RWPE1 (cell line): Measurements from ENCODE around the gene COL27A1.

Source experiments
- CTCF ChIA-PET: fragments of 350-600 bp; sonication (Branson Sonifier 250); formaldehyde crosslinking; extraction: SDS; loops from one replicate; lab custom pipeline; 2021; lab: Yijun Ruan, JAX
- POLR2A ChIA-PET: fragments of 400-600 bp; formaldehyde crosslinking; extraction: SDS; loops from one replicate; lab custom pipeline; 2020; ENCODE audit warnings: antibody characterized with exemption; ENCODE audit not compliant: low non-redundant PET; lab: Yijun Ruan, JAX
- DNase-seq: peaks from one replicate; pipeline ENCODE4 v3.0.0; 2012; ENCODE audit warnings: low spot score
- H3K27ac ChIP-seq: fragments of 450-650 bp; 2 replicates; pipeline ENCODE4 v1.5.1; 2017
- CTCF ChIP-seq: fragments of 450-650 bp; conservative IDR thresholded peaks from 2 replicates; pipeline ENCODE4 v1.5.1; 2017; ENCODE audit warnings: low read depth, mild to moderate bottlenecking

COL27A1 gene

GRCh38 chr9:114112325-114112724 is 43.0 kb upstream of the COL27A1 start:
- no peak overlapping the region for H3K27ac ChIP-seq
- ChIA-PET CTCF (interaction anchor here (1.6 to 4.5 kb wide), 2 partner anchors 30 to 178 kb away, joined by 4 to 25 read pairs; no protein-coding TSS in a partner anchor), POLR2A (no interaction called here)
- no peak for TF ChIP-seq CTCF
- no peak for DNase-seq

- POLR2A ChIA-PET = no interaction called here
- CTCF ChIA-PET = interaction anchor here (1.6 to 4.5 kb wide), 2 partner anchors 30 to 178 kb away, joined by 4 to 25 read pairs; no protein-coding TSS in a partner anchor
- DNase-seq = no peak
- no peak overlapping the region for H3K27ac ChIP-seq
- TF ChIP-seq CTCF = no peak
These were observed 42.4 kb upstream of the COL27A1 start for GRCh38 chr9:114112778-114113584.

GRCh38 chr9:114114364-114114763 is 41.0 kb upstream of the COL27A1 start:
- ChIA-PET CTCF (interaction anchor here (4.5 kb wide), 1 partner anchor 176 kb away, joined by 25 read pairs; no protein-coding TSS in a partner anchor), POLR2A (interaction anchor here (0.7 kb wide), 1 partner anchor 121 kb away, joined by 3 read pairs; no protein-coding TSS in a partner anchor)
- TF ChIP-seq CTCF = no peak
- no peak overlapping the region for H3K27ac ChIP-seq
- no peak for DNase-seq

- ChIA-PET POLR2A (no interaction called here), CTCF (interaction anchor here (3.3 to 4.5 kb wide), 2 partner anchors 8 to 175 kb away, joined by 17 to 25 read pairs; no protein-coding TSS in a partner anchor)
- TF ChIP-seq CTCF = no peak
- H3K27ac ChIP-seq = no peak overlapping the region
- no peak for DNase-seq
These were observed 39.6 kb upstream of the COL27A1 start for GRCh38 chr9:114115654-114116125.

- CTCF ChIA-PET = interaction anchor here (3.3 to 4.5 kb wide), 2 partner anchors 8 to 175 kb away, joined by 17 to 25 read pairs; no protein-coding TSS in a partner anchor
- POLR2A ChIA-PET = no interaction called here
These were observed 39.1 kb upstream of the COL27A1 start for GRCh38 chr9:114116126-114116747.

More at GRCh38 chr9:114116126-114116747, 39.1 kb upstream of the COL27A1 start:
- DNase-seq = no peak
- no peak overlapping the region for H3K27ac ChIP-seq
- TF ChIP-seq CTCF = no peak
